ENCODE measurements around the gene AKT3.

The AKT3 gene

GRCh38 chr1:243494741-243495431 is 355.2 kb downstream of the AKT3 start:
- no peak overlapping the region for H4K12ac ChIP-seq (ENCODE audit: low read depth, low read length)
- H3K27ac ChIP-seq (ENCODE audit: low read depth, low read length): no peak overlapping the region
- no peak for DNase-seq
- no peak overlapping the region for H3K4me3 ChIP-seq (ENCODE audit: low read depth, low read length)
- no peaks in the 10 kb centered on the region for H3K79me1 ChIP-seq (ENCODE audit: low read length)
- H3K14ac ChIP-seq (ENCODE audit: low read length): no peak overlapping the region
- no peak overlapping the region for H2BK12ac ChIP-seq (ENCODE audit: low read length)
- peaks cover 7 to 9% of the 10 kb centered on the region in 2 experiments for H3K36me3 ChIP-seq (ENCODE audit: control insufficient read depth in 1 of 2, insufficient read depth in 2 of 2, low read length in 2 of 2)
- H3K27me3 ChIP-seq (ENCODE audit: insufficient read depth, low read length): no peaks in the 10 kb centered on the region
- H3K79me2 ChIP-seq (ENCODE audit: control insufficient read depth, insufficient read depth, low read length, poor library complexity): no peaks in the 10 kb centered on the region
- H2AFZ ChIP-seq (ENCODE audit: insufficient read depth, low read length, poor library complexity): no peak overlapping the region
- no peak overlapping the region for H3K4me2 ChIP-seq (ENCODE audit: low read length)
- no peak overlapping the region for H3K18ac ChIP-seq (ENCODE audit: low read length)
- no peak overlapping the region for H4K91ac ChIP-seq (ENCODE audit: low read depth, low read length)
- H3K4me1 ChIP-seq (ENCODE audit: control insufficient read depth in 1 of 2, insufficient read depth in 2 of 2, low read length in 2 of 2): peaks cover 3 to 6% of the 10 kb centered on the region in 2 experiments
- H3K9me3 ChIP-seq (ENCODE audit: insufficient read depth, low read depth, low read length): peaks cover 3% of the 10 kb centered on the region
- no peak overlapping the region for H2AK5ac ChIP-seq (ENCODE audit: low read length)
- no peak overlapping the region for H3K23ac ChIP-seq (ENCODE audit: low read length)
- no peak overlapping the region for H4K8ac ChIP-seq (ENCODE audit: low read depth, low read length)
- no peak overlapping the region for H2BK120ac ChIP-seq (ENCODE audit: insufficient read depth, low read length, poor library complexity)
- H3K4ac ChIP-seq (ENCODE audit: low read depth, low read length): no peak overlapping the region
- no CpG with 5 or more reads among the region's 15 CpGs for WGBS (ENCODE audit: extremely low coverage, insufficient coverage, insufficient read length)
- no peak overlapping the region for H3K9ac ChIP-seq (ENCODE audit: low read length)
- H2BK5ac ChIP-seq (ENCODE audit: low read depth, low read length, poor library complexity): no peak overlapping the region

- Histone ChIP-seq H3K4me2 (ENCODE audit: low read length) (no peak overlapping the region), H3K4ac (ENCODE audit: low read depth, low read length) (no peak overlapping the region), H3K36me3 (ENCODE audit: control insufficient read depth in 1 of 2, insufficient read depth in 2 of 2, low read length in 2 of 2) (peaks cover 8 to 12% of the 10 kb centered on the region in 2 experiments), H3K79me2 (ENCODE audit: control insufficient read depth, insufficient read depth, low read length, poor library complexity) (no peaks in the 10 kb centered on the region), H3K18ac (ENCODE audit: low read length) (no peak overlapping the region), H4K91ac (ENCODE audit: low read depth, low read length) (no peak overlapping the region), H3K14ac (ENCODE audit: low read length) (no peak overlapping the region), H3K4me3 (ENCODE audit: low read depth, low read length) (no peak overlapping the region), H3K23ac (ENCODE audit: low read length) (no peak overlapping the region), H3K9ac (ENCODE audit: low read length) (no peak overlapping the region), H2AK5ac (ENCODE audit: low read length) (no peak overlapping the region), H2AFZ (ENCODE audit: insufficient read depth, low read length, poor library complexity) (no peak overlapping the region), H3K79me1 (ENCODE audit: low read length) (no peaks in the 10 kb centered on the region), H2BK120ac (ENCODE audit: insufficient read depth, low read length, poor library complexity) (no peak overlapping the region), H3K4me1 (ENCODE audit: control insufficient read depth in 1 of 2, insufficient read depth in 2 of 2, low read length in 2 of 2) (peaks cover 3 to 6% of the 10 kb centered on the region in 2 experiments), H3K9me3 (ENCODE audit: insufficient read depth, low read depth, low read length) (peaks cover 5% of the 10 kb centered on the region), H4K8ac (ENCODE audit: low read depth, low read length) (no peak overlapping the region), H2BK5ac (ENCODE audit: low read depth, low read length, poor library complexity) (no peak overlapping the region), H4K12ac (ENCODE audit: low read depth, low read length) (no peak overlapping the region), H3K27ac (ENCODE audit: low read depth, low read length) (no peak overlapping the region), H2BK12ac (ENCODE audit: low read length) (no peak overlapping the region), H3K27me3 (ENCODE audit: insufficient read depth, low read length) (no peaks in the 10 kb centered on the region)
- no CpG with 5 or more reads among the region's 14 CpGs for WGBS (ENCODE audit: extremely low coverage, insufficient coverage, insufficient read length)
- DNase-seq: no peak
These were observed 356.6 kb downstream of the AKT3 start for GRCh38 chr1:243493156-243494129.

GRCh38 chr1:243490748-243491686 is 359.0 kb downstream of the AKT3 start:
- Histone ChIP-seq H3K4me3 (ENCODE audit: low read depth, low read length) (no peak overlapping the region), H3K14ac (ENCODE audit: low read length) (no peak overlapping the region), H2BK12ac (ENCODE audit: low read length) (no peak overlapping the region), H4K8ac (ENCODE audit: low read depth, low read length) (no peak overlapping the region), H3K23ac (ENCODE audit: low read length) (no peak overlapping the region), H2BK5ac (ENCODE audit: low read depth, low read length, poor library complexity) (no peak overlapping the region), H4K91ac (ENCODE audit: low read depth, low read length) (no peak overlapping the region), H2BK120ac (ENCODE audit: insufficient read depth, low read length, poor library complexity) (no peak overlapping the region), H3K27me3 (ENCODE audit: insufficient read depth, low read length) (no peaks in the 10 kb centered on the region), H3K4me2 (ENCODE audit: low read length) (no peak overlapping the region), H3K79me2 (ENCODE audit: control insufficient read depth, insufficient read depth, low read length, poor library complexity) (no peaks in the 10 kb centered on the region), H3K9me3 (ENCODE audit: insufficient read depth, low read depth, low read length) (peaks cover 5% of the 10 kb centered on the region), H3K4ac (ENCODE audit: low read depth, low read length) (no peak overlapping the region), H3K18ac (ENCODE audit: low read length) (no peak overlapping the region), H3K9ac (ENCODE audit: low read length) (no peak overlapping the region), H3K4me1 (ENCODE audit: control insufficient read depth in 1 of 2, insufficient read depth in 2 of 2, low read length in 2 of 2) (no peaks in the 10 kb centered on the region), H2AK5ac (ENCODE audit: low read length) (no peak overlapping the region), H2AFZ (ENCODE audit: insufficient read depth, low read length, poor library complexity) (no peak overlapping the region), H3K27ac (ENCODE audit: low read depth, low read length) (no peak overlapping the region), H4K12ac (ENCODE audit: low read depth, low read length) (no peak overlapping the region), H3K36me3 (ENCODE audit: control insufficient read depth in 1 of 2, insufficient read depth in 2 of 2, low read length in 2 of 2) (peaks cover 4 to 12% of the 10 kb centered on the region in 2 experiments), H3K79me1 (ENCODE audit: low read length) (no peaks in the 10 kb centered on the region)
- no peak for DNase-seq
- no CpG with 5 or more reads among the region's 8 CpGs for whole genome bisulfite sequencing (ENCODE audit: extremely low coverage, insufficient coverage, insufficient read length)
